Measurements from ENCODE around the gene WFDC6. TPM values are rescaled to one million over a fixed set of nuclear protein-coding genes. Genes with fewer than 3 reads are reported as not detected.

Gene WFDC6
- total and polyA plus RNA-seq, 12 donors, result not detected

GRCh38 chr20:45581702-45582101, 42.4 kb upstream of the WFDC6 start:
- no peaks in the 10 kb centered on the region for H3K4me1 ChIP-seq
- DNase-seq (no peak), ATAC-seq (no peak)
- TF ChIP-seq, protein P1, sequence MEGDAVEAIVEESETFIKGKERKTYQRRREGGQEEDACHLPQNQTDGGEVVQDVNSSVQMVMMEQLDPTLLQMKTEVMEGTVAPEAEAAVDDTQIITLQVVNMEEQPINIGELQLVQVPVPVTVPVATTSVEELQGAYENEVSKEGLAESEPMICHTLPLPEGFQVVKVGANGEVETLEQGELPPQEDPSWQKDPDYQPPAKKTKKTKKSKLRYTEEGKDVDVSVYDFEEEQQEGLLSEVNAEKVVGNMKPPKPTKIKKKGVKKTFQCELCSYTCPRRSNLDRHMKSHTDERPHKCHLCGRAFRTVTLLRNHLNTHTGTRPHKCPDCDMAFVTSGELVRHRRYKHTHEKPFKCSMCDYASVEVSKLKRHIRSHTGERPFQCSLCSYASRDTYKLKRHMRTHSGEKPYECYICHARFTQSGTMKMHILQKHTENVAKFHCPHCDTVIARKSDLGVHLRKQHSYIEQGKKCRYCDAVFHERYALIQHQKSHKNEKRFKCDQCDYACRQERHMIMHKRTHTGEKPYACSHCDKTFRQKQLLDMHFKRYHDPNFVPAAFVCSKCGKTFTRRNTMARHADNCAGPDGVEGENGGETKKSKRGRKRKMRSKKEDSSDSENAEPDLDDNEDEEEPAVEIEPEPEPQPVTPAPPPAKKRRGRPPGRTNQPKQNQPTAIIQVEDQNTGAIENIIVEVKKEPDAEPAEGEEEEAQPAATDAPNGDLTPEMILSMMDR (IDR thresholded peaks at IDR 0.05), result no peak
- intact Hi-C loops (cut with DNase I), result no loop called here
- peaks cover 0 to 36% (median 21%) of the 10 kb centered on the region in 7 donors for H3K27me3 ChIP-seq
- no peak overlapping the region for H3K4me3 ChIP-seq
- no peaks in the 10 kb centered on the region for H3K36me3 ChIP-seq
- H3K27ac ChIP-seq, result no peak overlapping the region
- H3K9me3 ChIP-seq, result no peaks in the 10 kb centered on the region

GRCh38 chr20:45579184-45579583, 39.9 kb upstream of the WFDC6 start, which contains the start of gene WFDC8:
WFDC8 (minus strand) TSS chr20:45579284; CDS start chr20:45579247, 37 bp downstream.
- H3K9me3 ChIP-seq, result no peaks in the 10 kb centered on the region
- TF ChIP-seq, protein P1 (IDR thresholded peaks at IDR 0.05), result no peak
- no peak for ATAC-seq
- H3K27ac ChIP-seq, result no peak within 1 kb of the TSS
- intact Hi-C loops (cut with DNase I), result no loop called here
- H3K4me3 ChIP-seq, result no peak within 1 kb of the TSS
- H3K27me3 ChIP-seq, result peaks cover 0 to 33% (median 19%) of the 10 kb centered on the region in 7 donors
- no peaks in the 10 kb centered on the region for H3K4me1 ChIP-seq
- no peak for DNase-seq
- H3K36me3 ChIP-seq, result no peaks in the 10 kb centered on the region
- 58 to 66% methylated on average over 4 of the region's 4 CpGs for WGBS, 2 donors

DNA sequence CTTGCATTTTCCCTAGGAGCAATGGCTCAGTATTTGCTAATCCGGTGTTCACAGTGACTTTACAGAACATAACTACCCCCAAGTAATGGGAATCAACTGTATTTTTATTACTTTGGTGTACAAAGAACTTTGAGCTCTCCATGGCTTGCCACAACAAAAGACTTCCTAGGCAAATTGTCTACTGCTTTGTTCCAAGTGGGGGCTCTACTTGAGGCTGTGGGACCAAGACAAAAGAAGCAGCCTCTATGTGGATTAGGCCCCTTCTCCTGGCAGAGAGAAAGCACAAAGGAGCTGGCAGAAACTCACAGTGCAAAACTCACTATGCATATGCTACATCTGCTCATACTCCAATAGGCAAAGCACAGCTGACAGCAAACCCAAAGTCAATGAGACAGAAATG, 38.9 kb upstream of the WFDC6 start:
- Histone ChIP-seq H3K27ac (no peak overlapping the region), H3K9me3 (no peaks in the 10 kb centered on the region), H3K36me3 (no peaks in the 10 kb centered on the region), H3K27me3 (peaks cover 0 to 27% (median 14%) of the 10 kb centered on the region in 7 donors), H3K4me3 (no peak overlapping the region), H3K4me1 (no peaks in the 10 kb centered on the region)
- DNase-seq, result no peak
- TF ChIP-seq, protein P1 (IDR thresholded peaks at IDR 0.05), result no peak
- 92 to 97% methylated on average over 1 of the region's 1 CpG for WGBS, 2 donors
- intact Hi-C loops (cut with DNase I), result no loop called here
- ATAC-seq, result no peak

GRCh38 chr20:45576995-45577394, 37.7 kb upstream of the WFDC6 start:
- no peaks in the 10 kb centered on the region for H3K9me3 ChIP-seq
- intact Hi-C loops (cut with DNase I), result no loop called here
- H3K27ac ChIP-seq, result no peak overlapping the region
- no peaks in the 10 kb centered on the region for H3K36me3 ChIP-seq
- no peaks in the 10 kb centered on the region for H3K4me1 ChIP-seq
- WGBS, 2 donors, result 39 to 41% methylated on average over 2 of the region's 2 CpGs
- ATAC-seq, result no peak
- DNase-seq, result no peak
- TF ChIP-seq, protein P1 (IDR thresholded peaks at IDR 0.05), result no peak
- peaks cover 0 to 23% (median 14%) of the 10 kb centered on the region in 7 donors for H3K27me3 ChIP-seq
- no peak overlapping the region for H3K4me3 ChIP-seq
